OCI-LY3 (cell line): ENCODE data around the gene C20orf173.
"Not testable (repeated sequence)": the region's sequence is repeated elsewhere in the genome, so short reads cannot be mapped to it uniquely, and the experiment has no call there.

ENCODE experiments used
- H2AFZ ChIP-seq: fragments of 200-600, 300-600 bp; shearing (Covaris generic); 2 replicates; pipeline ENCODE4 v1.6.0; 2014; ENCODE audit warnings: antibody characterized with exemption, low read depth, low read length
- H3K27ac ChIP-seq: fragments of 200-600, 300-600 bp; sonication (generic); 2 replicates; pipeline ENCODE4 v1.5.1; 2014; ENCODE audit warnings: mild to moderate bottlenecking, low read length, moderate library complexity, mixed read lengths
- H3K27me3 ChIP-seq: fragments of 200-600, 300-600 bp; sonication (generic); 2 replicates; pipeline ENCODE4 v1.6.1; 2014; ENCODE audit warnings: low read depth, low read length, mixed read lengths
- H3K36me3 ChIP-seq: fragments of 200-600, 300-600 bp; sonication (generic); replicated peaks from 2 replicates; pipeline ENCODE3; 2014; ENCODE audit warnings: low read depth, low read length, mixed read lengths
- H3K4me1 ChIP-seq: fragments of 300-600, 200-600 bp; sonication (generic); 2 replicates; pipeline ENCODE4 v1.6.1; 2014; ENCODE audit warnings: low read length, mixed read lengths
- H3K4me2 ChIP-seq: fragments of 200-600, 300-600 bp; sonication (generic); 2 replicates; pipeline ENCODE4 v1.6.1; 2014; ENCODE audit warnings: low read length, mixed read lengths
- H3K4me3 ChIP-seq: fragments of 300-600, 200-600 bp; sonication (generic); 2 replicates; pipeline ENCODE4 v1.5.1; 2014; ENCODE audit warnings: antibody characterized with exemption, mild to moderate bottlenecking, low read length, moderate library complexity
- H3K79me2 ChIP-seq: fragments of 300-600, 200-600 bp; shearing (Covaris generic); 2 replicates; pipeline ENCODE4 v1.6.1; 2014; ENCODE audit warnings: mild to moderate bottlenecking, low read length, mixed read lengths
- H3K9ac ChIP-seq: fragments of 300-600, 200-600 bp; shearing (Covaris generic); 2 replicates; pipeline ENCODE4 v1.6.0; 2014; ENCODE audit warnings: mild to moderate bottlenecking, low read length, moderate library complexity
- H3K9me3 ChIP-seq: fragments of 200-600, 300-600 bp; shearing (Covaris generic); 2 replicates; pipeline ENCODE4 v1.6.1; 2014; ENCODE audit warnings: low read length, mixed read lengths; ENCODE audit not compliant: insufficient read depth
- H4K20me1 ChIP-seq: fragments of 200-600, 300-600 bp; sonication (generic); 2 replicates; pipeline ENCODE4 v1.6.1; 2016; ENCODE audit warnings: low read length, mixed read lengths; ENCODE audit not compliant: insufficient read depth
- CTCF ChIP-seq: fragments of 200-600, 300-600 bp; sonication (generic); IDR thresholded peaks from 2 replicates; pipeline ENCODE4 v1.5.1; 2014; ENCODE audit warnings: antibody characterized with exemption, low read length, low read depth
- EZH2phosphoT487 ChIP-seq: fragments of 200-600 bp; shearing (Covaris generic); IDR thresholded peaks from 2 replicates; pipeline ENCODE4 v1.6.1; 2018; ENCODE audit warnings: antibody characterized with exemption, mixed run types, low read depth

The C20orf173 gene

GRCh38 chr20:35552914-35553313, 23.5 kb upstream of the C20orf173 start:
- Histone ChIP-seq H3K4me2 (no peak overlapping the region), H3K4me1 (no peaks in the 10 kb centered on the region), H3K27me3 (no peaks in the 10 kb centered on the region), H2AFZ (no peak overlapping the region), H4K20me1 (no peaks in the 10 kb centered on the region), H3K36me3 (peaks cover 40% of the 10 kb centered on the region), H3K27ac (no peak overlapping the region), H3K79me2 (no peaks in the 10 kb centered on the region), H3K9me3 (no peaks in the 10 kb centered on the region), H3K4me3 (no peak overlapping the region), H3K9ac (no peak overlapping the region)
- TF ChIP-seq CTCF (no peak), EZH2phosphoT487 (no peak)

- Histone ChIP-seq H3K27me3 (no peaks in the 10 kb centered on the region), H3K79me2 (no peaks in the 10 kb centered on the region), H3K4me2 (no peak overlapping the region), H3K4me1 (no peaks in the 10 kb centered on the region), H3K9ac (no peak overlapping the region), H3K4me3 (no peak overlapping the region), H3K36me3 (peaks cover 40% of the 10 kb centered on the region), H2AFZ (no peak overlapping the region), H3K9me3 (no peaks in the 10 kb centered on the region), H4K20me1 (no peaks in the 10 kb centered on the region), H3K27ac (no peak overlapping the region)
- TF ChIP-seq CTCF = no peak
- no peak for TF ChIP-seq EZH2phosphoT487
These were observed 22.1 kb upstream of the C20orf173 start for GRCh38 chr20:35551503-35551902.

- Histone ChIP-seq H3K36me3 (peaks cover 45% of the 10 kb centered on the region), H3K4me3 (no peak overlapping the region), H3K9me3 (no peaks in the 10 kb centered on the region), H3K4me1 (peaks cover 5% of the 10 kb centered on the region), H3K79me2 (peaks cover 6% of the 10 kb centered on the region), H2AFZ (no peak overlapping the region), H3K9ac (no peak overlapping the region), H3K4me2 (no peak overlapping the region), H3K27ac (no peak overlapping the region), H4K20me1 (no peaks in the 10 kb centered on the region), H3K27me3 (no peaks in the 10 kb centered on the region)
- TF ChIP-seq CTCF = no peak
- no peak for TF ChIP-seq EZH2phosphoT487
These were observed 17.9 kb upstream of the C20orf173 start for GRCh38 chr20:35547329-35547728.

GRCh38 chr20:35546127-35546526, 16.7 kb upstream of the C20orf173 start:
- H3K4me2 ChIP-seq = no peak overlapping the region
- no peak overlapping the region for H2AFZ ChIP-seq
- no peaks in the 10 kb centered on the region for H3K9me3 ChIP-seq
- TF ChIP-seq CTCF (no peak), EZH2phosphoT487 (no peak)
- peaks cover 11% of the 10 kb centered on the region for H3K4me1 ChIP-seq
- H3K27me3 ChIP-seq = no peaks in the 10 kb centered on the region
- H4K20me1 ChIP-seq = no peaks in the 10 kb centered on the region
- peaks cover 9% of the 10 kb centered on the region for H3K79me2 ChIP-seq
- H3K4me3 ChIP-seq = no peak overlapping the region
- no peak overlapping the region for H3K27ac ChIP-seq
- no peak overlapping the region for H3K9ac ChIP-seq
- peaks cover 35% of the 10 kb centered on the region for H3K36me3 ChIP-seq

- Histone ChIP-seq H3K4me1 (peaks cover 15% of the 10 kb centered on the region), H3K36me3 (peaks cover 33% of the 10 kb centered on the region)
- H3K79me2 ChIP-seq, H2AFZ ChIP-seq, H3K27ac ChIP-seq, H3K9ac ChIP-seq, H3K4me3 ChIP-seq, H3K4me2 ChIP-seq, H3K9me3 ChIP-seq, H4K20me1 ChIP-seq, H3K27me3 ChIP-seq: not testable (repeated sequence)
These were observed 15.5 kb upstream of the C20orf173 start for GRCh38 chr20:35544941-35545340.
